HG02763 (cell line): Measurements from ENCODE around the gene TEAD2.

Experiments
- ATAC-seq: cut with Tn5 transposase; IDR thresholded peaks from one replicate; pipeline ENCODE4 v1.9.1; 2021; ENCODE audit warnings: mild to moderate bottlenecking, moderate library complexity; ENCODE audit not compliant: unreplicated experiment

TEAD2 gene

GRCh38 chr19:49362048-49362928, at the start of gene TEAD2:
TEAD2 (minus strand) TSS chr19:49362416; CDS start chr19:49360075, 2,341 bp downstream.
- ATAC-seq: no peak

- no peak for ATAC-seq
Observed at GRCh38 chr19:49411681-49412326, 49.6 kb upstream of the TEAD2 start.

DNA sequence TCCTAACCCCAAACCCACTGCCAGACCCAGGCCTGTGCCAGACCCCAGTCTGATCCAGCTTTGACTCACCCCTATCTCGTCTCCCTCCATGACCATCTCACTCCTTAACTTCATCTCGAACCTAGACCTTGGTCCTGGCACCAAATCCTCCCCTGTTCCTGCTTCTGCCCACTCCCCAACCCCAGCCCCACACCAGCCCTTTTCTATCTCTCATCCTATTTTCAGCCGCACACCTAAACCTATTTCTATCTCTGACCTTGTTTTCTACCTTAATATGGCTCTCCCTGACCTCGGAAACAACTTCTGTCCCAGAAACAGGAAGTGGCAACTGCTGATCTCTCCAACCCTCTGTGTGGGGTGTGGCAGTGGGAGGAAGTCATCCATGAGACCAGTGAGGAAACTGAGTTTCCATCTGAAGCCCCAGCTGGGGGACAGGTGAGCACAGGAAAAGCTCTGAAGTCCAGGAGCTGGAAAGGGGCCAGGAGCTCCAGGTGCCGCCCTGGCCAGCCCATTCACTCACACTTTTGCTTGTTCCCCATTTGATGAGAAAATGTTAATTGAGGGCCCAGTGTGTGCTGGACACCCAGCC, 47.3 kb upstream of the TEAD2 start:
- ATAC-seq: no peak

- ATAC-seq: no peak
Observed at GRCh38 chr19:49408816-49409440, 46.7 kb upstream of the TEAD2 start.

GRCh38 chr19:49407482-49408015, 45.3 kb upstream of the TEAD2 start:
- ATAC-seq: no peak

GRCh38 chr19:49407079-49407478, 44.9 kb upstream of the TEAD2 start:
- no peak for ATAC-seq

- no peak for ATAC-seq
Observed at GRCh38 chr19:49403404-49404187, 41.4 kb upstream of the TEAD2 start.

GRCh38 chr19:49400029-49400428, 37.8 kb upstream of the TEAD2 start:
- no peak for ATAC-seq

- no peak for ATAC-seq
Observed at GRCh38 chr19:49398931-49399330, 36.7 kb upstream of the TEAD2 start.

DNA sequence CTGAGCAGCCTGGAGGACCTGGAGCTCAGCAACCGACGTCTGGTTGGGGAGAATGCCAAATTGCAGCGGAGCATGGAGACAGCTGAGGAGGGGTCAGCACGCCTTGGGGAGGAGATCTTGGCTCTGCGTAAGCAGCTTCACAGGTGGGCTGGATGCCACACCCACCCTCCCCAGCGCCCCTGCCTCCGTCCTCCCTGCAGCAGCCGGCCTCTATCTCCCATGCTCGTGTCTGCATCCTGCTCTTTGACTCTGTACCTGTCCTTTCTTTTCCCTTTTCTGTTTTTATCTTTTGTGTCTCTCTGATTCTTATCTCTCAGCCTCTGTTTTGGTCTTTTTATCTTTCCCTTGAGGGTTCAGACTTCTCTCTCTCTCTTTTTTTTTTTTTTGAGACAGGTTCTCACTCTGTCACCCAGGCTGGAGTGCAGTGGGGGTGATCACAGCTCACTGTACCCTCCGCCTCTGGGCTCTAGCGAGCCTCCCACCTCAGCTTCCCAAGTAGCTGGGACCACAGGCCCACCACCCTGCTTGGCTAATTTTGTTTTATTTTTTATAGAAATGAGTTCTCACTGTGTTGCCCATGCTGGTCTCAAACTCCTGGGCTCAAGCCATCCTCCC, 35.9 kb upstream of the TEAD2 start:
- ATAC-seq: no peak

DNA sequence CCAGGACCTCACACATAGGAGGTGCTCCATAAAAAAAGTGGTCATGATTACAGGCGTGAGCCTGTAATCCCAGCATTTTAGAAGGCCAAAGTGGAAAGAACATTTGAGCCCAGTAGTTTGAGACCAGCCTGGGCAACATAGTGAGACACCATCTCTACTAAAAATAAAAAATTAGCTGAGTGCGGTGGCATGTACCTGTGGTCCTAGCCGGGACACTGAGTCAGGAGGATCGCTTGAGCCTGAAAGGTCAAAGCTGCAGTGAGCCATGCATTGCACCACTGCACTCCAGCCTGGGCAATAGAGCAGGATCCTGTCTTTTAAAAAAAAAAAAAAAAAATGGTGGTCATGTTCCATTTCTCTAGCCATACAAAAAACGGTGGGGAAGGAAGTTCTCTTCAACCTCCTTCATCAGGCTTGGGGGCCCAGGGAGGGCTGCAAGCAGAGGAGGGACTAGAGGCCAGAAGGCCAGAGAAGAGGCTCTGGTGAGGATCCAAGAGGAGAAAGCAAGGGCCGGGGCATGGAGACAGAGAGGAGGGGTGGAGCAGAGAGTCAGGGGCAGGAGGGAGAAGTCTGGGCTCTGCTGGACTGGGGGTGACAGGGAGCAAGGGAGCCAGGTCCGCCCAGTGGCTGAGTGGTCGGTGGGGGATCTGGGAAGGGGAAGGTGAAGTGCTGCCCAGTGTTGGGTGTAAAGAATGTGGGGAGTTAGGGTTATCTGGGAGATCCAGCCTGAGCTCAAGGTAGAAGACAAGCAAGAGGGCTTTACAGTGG, 34.7 kb upstream of the TEAD2 start:
- ATAC-seq: no peak

- no peak for ATAC-seq
Observed at GRCh38 chr19:49395581-49396407, 33.6 kb upstream of the TEAD2 start.

GRCh38 chr19:49393881-49394280, 31.7 kb upstream of the TEAD2 start:
- ATAC-seq: no peak

DNA sequence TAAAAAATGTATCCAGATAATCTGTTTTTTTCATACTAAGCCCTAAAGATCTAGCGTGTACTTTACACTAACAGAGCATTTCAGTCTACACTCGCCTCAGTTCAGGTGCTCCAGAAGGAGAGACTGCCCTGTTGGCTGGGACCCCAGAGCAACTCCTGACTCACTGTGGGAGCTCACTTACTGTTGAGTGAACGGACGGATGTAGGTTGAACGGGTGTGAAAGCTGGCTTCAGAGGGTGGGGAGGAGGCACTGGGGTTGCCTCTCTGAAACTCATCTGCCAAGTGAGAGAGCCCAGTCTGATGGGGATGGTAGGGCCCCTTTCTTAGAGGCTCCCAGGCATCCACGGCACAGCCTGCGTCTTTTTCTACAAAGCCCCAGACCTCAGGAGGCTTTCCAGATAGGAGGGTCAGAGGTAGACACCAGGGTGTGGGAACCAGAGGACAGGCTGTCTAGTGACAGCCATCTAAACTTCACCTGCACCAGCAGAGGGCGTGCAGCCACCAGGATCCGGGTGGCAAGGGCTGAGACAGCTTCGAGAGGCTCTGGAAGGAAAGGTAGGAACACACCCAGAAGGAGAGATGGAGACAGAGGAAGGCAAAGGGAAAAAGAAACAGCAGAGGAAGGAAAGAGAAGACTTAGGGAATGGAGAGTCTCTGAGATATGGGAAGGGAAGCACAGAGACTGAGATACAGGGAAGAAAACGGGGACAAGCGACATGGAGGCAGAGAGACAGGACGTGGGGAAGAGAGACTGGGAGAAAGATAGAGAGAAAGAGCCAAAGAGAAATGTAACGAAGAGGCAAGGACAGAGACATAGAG, 29.6 kb upstream of the TEAD2 start:
- no peak for ATAC-seq

DNA sequence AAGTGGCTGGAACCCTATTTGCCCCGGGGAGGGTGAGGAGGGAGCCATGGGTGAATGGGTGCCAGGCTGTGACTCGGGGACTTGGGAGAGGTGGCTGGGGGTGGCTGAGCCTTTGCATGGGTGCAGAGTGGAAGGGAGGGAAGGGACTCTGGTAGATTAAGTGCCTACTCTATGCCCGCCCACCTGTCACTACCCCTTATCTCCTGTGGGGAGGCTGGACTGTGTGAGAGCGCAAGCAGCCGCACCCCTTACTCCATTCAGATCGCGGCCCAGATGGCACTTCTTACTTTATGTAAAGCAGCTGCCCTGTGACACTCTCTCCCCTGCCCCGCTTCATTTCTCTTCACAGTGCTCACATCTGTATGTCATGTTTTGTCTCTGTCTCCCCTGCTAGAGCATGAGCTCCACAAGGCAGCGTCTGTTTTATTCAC, 28.7 kb upstream of the TEAD2 start:
- ATAC-seq: no peak

- ATAC-seq: no peak
Observed at GRCh38 chr19:49390131-49390928, 28.1 kb upstream of the TEAD2 start.

DNA sequence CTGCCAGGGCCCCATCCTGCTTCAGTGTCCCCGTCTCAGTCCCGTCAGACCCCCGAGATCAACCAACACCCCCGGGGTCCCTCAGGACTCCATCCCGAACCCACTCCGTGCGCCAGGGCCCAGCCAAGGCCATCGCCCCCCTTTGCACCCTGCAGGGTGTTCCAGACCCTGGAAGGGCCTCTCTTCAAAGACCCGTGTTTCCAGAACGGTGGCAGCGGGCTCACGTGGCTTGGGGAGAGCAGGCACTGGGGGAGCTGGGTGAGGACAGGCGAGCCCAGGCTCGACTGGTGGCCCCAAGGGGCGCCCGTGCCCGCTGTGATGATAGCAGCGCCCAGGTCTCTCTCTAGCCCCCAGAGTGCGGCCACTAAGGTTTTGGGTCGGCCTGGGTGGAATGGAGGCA, 27.2 kb upstream of the TEAD2 start:
- no peak for ATAC-seq
